Measurements from ENCODE around the gene SIGLEC5. TPM values are rescaled to one million over a fixed set of nuclear protein-coding genes. Genes with fewer than 3 reads are reported as not detected.
"Not testable (repeated sequence)": the region's sequence is repeated elsewhere in the genome, so short reads cannot be mapped to it uniquely, and the experiment has no call there.

Gene SIGLEC5, protein sequence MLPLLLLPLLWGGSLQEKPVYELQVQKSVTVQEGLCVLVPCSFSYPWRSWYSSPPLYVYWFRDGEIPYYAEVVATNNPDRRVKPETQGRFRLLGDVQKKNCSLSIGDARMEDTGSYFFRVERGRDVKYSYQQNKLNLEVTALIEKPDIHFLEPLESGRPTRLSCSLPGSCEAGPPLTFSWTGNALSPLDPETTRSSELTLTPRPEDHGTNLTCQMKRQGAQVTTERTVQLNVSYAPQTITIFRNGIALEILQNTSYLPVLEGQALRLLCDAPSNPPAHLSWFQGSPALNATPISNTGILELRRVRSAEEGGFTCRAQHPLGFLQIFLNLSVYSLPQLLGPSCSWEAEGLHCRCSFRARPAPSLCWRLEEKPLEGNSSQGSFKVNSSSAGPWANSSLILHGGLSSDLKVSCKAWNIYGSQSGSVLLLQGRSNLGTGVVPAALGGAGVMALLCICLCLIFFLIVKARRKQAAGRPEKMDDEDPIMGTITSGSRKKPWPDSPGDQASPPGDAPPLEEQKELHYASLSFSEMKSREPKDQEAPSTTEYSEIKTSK
- 2.2 TPM for total RNA-seq
- long read RNA-seq, partial matches to known transcripts: 3 of 6 reads
- long read RNA-seq, other reads (novel, unspliced or antisense): 3 of 6 reads

- DNase-seq (ENCODE audit: low spot score): not testable (repeated sequence)
These were observed at the start of gene SIGLEC5 for GRCh38 chr19:51630315-51630714. SIGLEC5 (minus strand) TSS chr19:51630401; CDS start chr19:51630335, 66 bp downstream.

- no peak for DNase-seq (ENCODE audit: low spot score)
These were observed 46.4 kb upstream of the SIGLEC5 start for GRCh38 chr19:51676566-51677083.

DNA sequence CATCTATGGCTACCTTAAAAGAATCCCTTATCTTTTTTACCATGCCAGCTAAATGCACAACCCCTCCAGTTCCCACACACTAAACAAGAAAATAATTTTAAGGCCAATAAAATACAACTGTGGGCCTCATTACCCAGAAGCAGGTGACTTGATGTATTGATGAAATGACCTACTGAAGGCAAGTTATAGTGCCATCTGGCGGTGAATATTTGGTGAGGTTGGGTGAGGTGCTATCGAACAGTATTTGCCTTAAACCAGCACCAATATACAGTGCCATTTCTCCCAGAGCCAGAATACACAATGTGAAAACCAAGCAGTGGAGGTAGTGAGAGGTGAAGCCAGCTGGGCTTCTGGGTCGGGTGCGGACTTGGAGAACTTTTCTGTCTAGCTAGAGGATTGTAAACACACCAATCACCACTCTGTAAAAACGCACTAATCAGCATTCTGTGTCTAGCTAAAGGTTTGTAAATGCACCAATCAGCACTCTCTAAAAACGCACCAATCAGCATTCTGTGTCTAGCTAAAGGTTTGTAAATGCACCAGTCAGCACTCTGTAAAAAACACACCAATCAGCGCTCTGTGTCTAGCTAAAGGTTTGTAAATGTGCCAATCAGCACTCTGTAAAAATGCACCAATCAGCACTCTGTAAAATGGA is 45.8 kb upstream of the SIGLEC5 start:
- not testable (repeated sequence) for DNase-seq (ENCODE audit: low spot score)

DNA sequence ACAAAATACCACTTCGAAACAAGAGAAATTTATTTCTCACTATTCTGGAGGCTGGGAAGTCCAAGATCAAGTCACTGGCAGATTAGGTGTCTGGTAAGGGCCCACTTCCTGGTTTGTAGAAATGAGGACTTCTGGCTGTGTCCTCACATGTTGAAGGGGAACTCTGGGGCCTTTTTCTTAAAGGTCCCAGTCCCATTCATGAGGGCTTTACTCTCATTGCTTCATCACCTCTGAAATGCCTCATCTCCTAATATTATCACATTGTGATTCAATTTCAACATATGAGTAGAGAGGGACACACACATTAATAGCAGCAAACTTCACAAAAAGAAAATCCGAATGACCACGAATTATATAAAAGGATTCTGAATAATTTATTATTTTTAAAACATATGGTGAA is 38.0 kb upstream of the SIGLEC5 start:
- no peak for DNase-seq (ENCODE audit: low spot score)

- DNase-seq (ENCODE audit: low spot score): no peak
These were observed 34.8 kb upstream of the SIGLEC5 start for GRCh38 chr19:51664997-51665396.

DNA sequence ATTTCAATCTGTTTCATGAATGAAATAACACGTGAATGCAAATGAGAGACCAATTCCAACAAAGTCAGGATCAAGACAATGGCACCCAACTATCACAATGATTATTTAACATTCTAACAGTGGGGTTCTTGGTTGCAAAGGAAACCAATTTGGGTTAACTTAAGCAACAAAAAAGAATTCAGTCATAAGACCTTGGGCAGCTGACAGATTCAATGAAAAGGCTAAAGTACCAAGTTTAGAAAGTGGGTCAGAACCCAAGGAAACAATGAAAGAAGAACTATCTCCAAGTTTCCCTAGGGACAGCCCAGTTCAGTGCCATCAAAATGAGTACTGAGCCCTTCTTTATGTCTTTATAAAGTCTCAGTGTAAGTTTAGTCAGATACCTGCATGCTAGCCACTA is 33.9 kb upstream of the SIGLEC5 start:
- no peak for DNase-seq (ENCODE audit: low spot score)

GRCh38 chr19:51663650-51664049 is 33.4 kb upstream of the SIGLEC5 start:
- DNase-seq (ENCODE audit: low spot score): no peak

- no peak for DNase-seq (ENCODE audit: low spot score)
These were observed 30.9 kb upstream of the SIGLEC5 start for GRCh38 chr19:51660975-51661600.

DNA sequence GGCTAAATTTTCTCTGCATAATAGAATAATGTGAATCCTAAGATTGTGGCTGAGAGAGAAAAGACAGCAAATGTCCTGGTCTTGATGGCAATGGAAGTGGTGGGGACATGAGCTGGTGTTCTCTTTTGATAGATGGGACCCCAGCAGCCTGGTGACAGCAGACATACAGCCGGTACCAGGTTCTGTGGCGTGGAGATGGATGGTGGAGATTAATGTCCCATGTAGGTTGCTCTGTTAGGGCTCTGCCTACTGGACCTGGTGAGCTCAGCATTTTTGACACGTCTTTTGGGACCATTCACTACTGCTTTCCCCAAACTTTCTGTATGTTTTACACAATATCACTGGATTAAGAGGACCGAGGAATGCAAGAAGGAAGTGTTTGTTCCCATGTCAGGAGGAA is 24.6 kb upstream of the SIGLEC5 start:
- no peak for DNase-seq (ENCODE audit: low spot score)

DNA sequence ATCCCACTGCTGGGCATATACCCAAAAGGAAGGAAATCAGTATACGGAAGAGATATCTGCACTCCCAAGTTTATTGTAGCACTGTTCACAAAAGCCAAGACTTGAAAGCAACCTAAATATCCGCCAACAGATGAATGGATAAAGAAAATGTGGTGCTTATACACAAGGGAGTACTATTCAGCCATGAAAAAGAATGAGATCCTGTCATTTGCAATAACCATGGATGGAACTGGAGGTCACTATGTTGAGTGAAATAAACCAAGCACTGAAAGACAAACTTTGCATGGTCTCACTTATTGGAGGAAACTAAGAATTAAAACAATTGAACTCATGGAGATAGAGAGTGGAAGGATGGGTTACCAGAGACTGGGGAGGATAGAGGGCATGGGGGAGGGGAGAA is 23.0 kb upstream of the SIGLEC5 start:
- DNase-seq (ENCODE audit: low spot score): no peak

- DNase-seq (ENCODE audit: low spot score): no peak
These were observed 22.1 kb upstream of the SIGLEC5 start for GRCh38 chr19:51652266-51652665.

GRCh38 chr19:51651216-51651846 is 21.1 kb upstream of the SIGLEC5 start:
- no peak for DNase-seq (ENCODE audit: low spot score)

GRCh38 chr19:51647318-51647717 is 17.1 kb upstream of the SIGLEC5 start:
- DNase-seq (ENCODE audit: low spot score): no peak

GRCh38 chr19:51646730-51647129 is 16.5 kb upstream of the SIGLEC5 start, which contains the start of gene SIGLEC14:
SIGLEC14 (minus strand) TSS chr19:51646825; CDS start chr19:51646759, 66 bp downstream.
- not testable (repeated sequence) for DNase-seq (ENCODE audit: low spot score)

- DNase-seq (ENCODE audit: low spot score): no peak
These were observed 14.6 kb upstream of the SIGLEC5 start for GRCh38 chr19:51644636-51645271.

DNA sequence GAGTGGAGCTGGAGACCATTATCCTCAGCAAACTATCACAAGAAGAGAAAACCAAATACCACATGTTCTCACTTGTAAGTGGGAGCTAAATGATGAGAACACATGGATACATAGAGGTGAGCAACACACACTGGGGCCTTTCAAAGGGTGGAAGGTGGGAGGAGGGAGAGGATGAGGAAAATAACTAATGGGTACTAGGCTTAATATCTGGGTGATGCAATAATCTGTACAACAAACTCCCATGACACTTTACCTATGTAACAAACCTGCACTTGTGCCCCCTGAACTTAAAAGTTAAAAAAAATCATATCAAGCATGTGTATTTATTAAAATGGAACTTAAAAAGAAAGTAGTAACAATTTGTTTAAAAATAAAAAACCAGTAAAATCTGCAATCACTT is 11.4 kb upstream of the SIGLEC5 start:
- DNase-seq (ENCODE audit: low spot score): no peak

GRCh38 chr19:51640386-51640785 is 10.2 kb upstream of the SIGLEC5 start:
- no peak for DNase-seq (ENCODE audit: low spot score)

DNA sequence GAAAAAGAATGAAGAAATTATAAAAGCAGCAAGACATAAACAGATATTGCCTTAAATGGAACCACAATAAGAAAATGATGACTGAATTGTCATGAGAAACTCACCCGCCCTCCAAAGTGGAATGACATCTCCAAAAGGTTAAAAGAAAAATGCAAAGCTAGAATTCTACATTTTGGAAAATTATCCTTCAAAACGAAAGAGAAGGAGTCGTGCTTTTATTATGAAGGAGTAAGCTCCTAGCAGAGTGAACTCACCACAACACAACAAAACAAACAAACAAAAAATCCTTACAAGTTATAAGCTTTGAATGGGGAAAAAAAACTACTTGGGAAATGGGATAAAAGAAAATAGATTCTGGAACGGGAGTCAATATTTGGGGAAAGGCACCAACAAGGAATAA is 9.7 kb upstream of the SIGLEC5 start:
- no peak for DNase-seq (ENCODE audit: low spot score)

DNA sequence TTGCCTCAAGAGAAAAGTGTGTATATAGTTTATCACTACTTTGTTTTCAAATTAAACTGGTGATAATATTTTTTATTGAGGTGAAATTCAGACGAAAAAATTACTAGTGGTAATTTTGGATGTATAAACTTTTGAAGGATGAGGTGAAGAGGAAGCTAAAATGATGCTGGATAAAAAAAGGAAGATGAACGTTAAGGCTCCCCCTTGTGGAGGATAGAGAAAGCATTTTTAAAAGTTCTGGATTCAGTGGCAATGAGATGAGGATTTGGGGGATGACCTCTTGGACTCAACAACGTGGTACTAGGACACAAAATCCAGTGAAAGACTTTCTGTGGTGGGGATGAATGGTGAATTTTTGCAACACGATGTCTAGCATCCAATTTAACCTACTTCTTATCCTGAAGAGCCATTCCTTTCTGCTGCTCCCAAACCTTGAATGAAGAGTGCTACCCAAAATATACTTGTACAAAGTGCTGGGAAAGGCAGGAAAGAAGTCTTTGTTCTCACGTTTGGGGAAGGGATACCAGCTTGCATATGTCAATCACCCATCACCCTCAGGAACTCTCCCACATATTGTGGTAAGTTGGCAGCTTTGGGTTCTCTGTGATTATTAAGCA is 7.3 kb upstream of the SIGLEC5 start:
- no peak for DNase-seq (ENCODE audit: low spot score)

DNA sequence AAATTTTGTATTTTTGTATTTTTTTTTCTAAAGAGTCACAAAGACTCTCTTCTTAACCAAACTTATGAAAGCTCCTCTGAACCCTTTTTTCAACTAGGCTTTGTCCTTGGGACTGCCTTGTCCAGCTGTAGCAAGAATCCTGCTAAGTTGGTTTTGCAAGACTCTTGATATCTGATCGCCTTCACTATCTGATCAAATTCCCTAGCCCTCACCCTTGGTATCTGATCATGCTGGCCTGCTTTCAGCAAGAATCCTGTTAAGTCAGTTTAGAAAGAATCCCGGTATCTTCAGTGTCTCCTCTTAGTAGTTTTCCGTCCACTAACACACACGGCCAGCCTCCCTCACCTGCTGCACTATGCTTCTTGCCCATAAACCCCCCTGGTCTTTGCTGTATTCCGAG is 1.9 kb upstream of the SIGLEC5 start:
- DNase-seq (ENCODE audit: low spot score): no peak
